GM21825 (cell line): Measurements from ENCODE around the gene MYZAP.

Experiments used
- ATAC-seq: cut with Tn5 transposase; IDR thresholded peaks from one replicate; pipeline ENCODE4 v1.9.1; 2021; ENCODE audit warnings: mild to moderate bottlenecking, moderate library complexity; ENCODE audit not compliant: unreplicated experiment

The MYZAP gene

GRCh38 chr15:57692709-57693108 is 101.0 kb downstream of the MYZAP start:
- ATAC-seq: no peak

GRCh38 chr15:57694279-57694678 is 102.6 kb downstream of the MYZAP start:
- no peak for ATAC-seq

- no peak for ATAC-seq
Observed at GRCh38 chr15:57696146-57696545, 104.4 kb downstream of the MYZAP start.

GRCh38 chr15:57697588-57697987 is 105.9 kb downstream of the MYZAP start:
- no peak for ATAC-seq

GRCh38 chr15:57698243-57698642 is 106.5 kb downstream of the MYZAP start:
- no peak for ATAC-seq

GRCh38 chr15:57698991-57699390 is 107.3 kb downstream of the MYZAP start:
- no peak for ATAC-seq

- no peak for ATAC-seq
Observed at GRCh38 chr15:57703387-57703786, 111.7 kb downstream of the MYZAP start.

- no peak for ATAC-seq
Observed at GRCh38 chr15:57704441-57704840, 112.7 kb downstream of the MYZAP start.

GRCh38 chr15:57705746-57706404 is 114.2 kb downstream of the MYZAP start:
- ATAC-seq: no peak

- ATAC-seq: peak; percentile 95
Observed at GRCh38 chr15:57706405-57707209, 114.9 kb downstream of the MYZAP start, which contains the start of gene POLR2M. POLR2M (plus strand) TSS chr15:57706714; CDS start chr15:57706843, 129 bp downstream.

- ATAC-seq: no peak
Observed at GRCh38 chr15:57708047-57708446, 116.3 kb downstream of the MYZAP start.

GRCh38 chr15:57718309-57718708 is 126.6 kb downstream of the MYZAP start:
- ATAC-seq: no peak

- no peak for ATAC-seq
Observed at GRCh38 chr15:57720867-57721266, 129.2 kb downstream of the MYZAP start.

GRCh38 chr15:57726411-57726810 is 134.7 kb downstream of the MYZAP start:
- no peak for ATAC-seq

GRCh38 chr15:57727031-57727430 is 135.3 kb downstream of the MYZAP start:
- no peak for ATAC-seq

GRCh38 chr15:57728436-57728835 is 136.7 kb downstream of the MYZAP start:
- ATAC-seq: no peak

GRCh38 chr15:57730876-57731275 is 139.2 kb downstream of the MYZAP start:
- ATAC-seq: no peak

GRCh38 chr15:57731530-57732103 is 139.9 kb downstream of the MYZAP start:
- ATAC-seq: no peak

- ATAC-seq: no peak
Observed at GRCh38 chr15:57732526-57733331, 141.0 kb downstream of the MYZAP start.

GRCh38 chr15:57734860-57735259 is 143.2 kb downstream of the MYZAP start:
- ATAC-seq: no peak
